Loucy (cell line): ENCODE measurements around the gene AAR2.

Experiments used
- H2AFZ ChIP-seq: fragments of 200-600 bp; sonication (generic); 2 replicates; pipeline ENCODE4 v1.6.0; 2016; ENCODE audit warnings: antibody characterized with exemption, mild to moderate bottlenecking, low read length, moderate library complexity
- H3F3A ChIP-seq: fragments of 200-600 bp; 2 replicates; pipeline ENCODE4 v1.6.0; 2016; ENCODE audit warnings: antibody characterized with exemption, low read depth, mild to moderate bottlenecking
- H3K27me3 ChIP-seq: fragments of 200-600 bp; sonication (generic); 2 replicates; pipeline ENCODE4 v1.6.1; 2014; ENCODE audit warnings: low read length, mild to moderate bottlenecking; ENCODE audit not compliant: insufficient read depth, poor library complexity, severe bottlenecking
- H3K36me3 ChIP-seq: fragments of 200-600 bp; sonication (generic); 2 replicates; pipeline ENCODE4 v1.6.1; 2016; ENCODE audit warnings: low read length; ENCODE audit not compliant: insufficient read depth
- H3K4me1 ChIP-seq: fragments of 200-600 bp; sonication (generic); 2 replicates; pipeline ENCODE4 v1.5.1; 2014; ENCODE audit warnings: low read length, mild to moderate bottlenecking; ENCODE audit not compliant: insufficient read depth, poor library complexity, severe bottlenecking
- H3K4me2 ChIP-seq: fragments of 200-600 bp; sonication (generic); 2 replicates; pipeline ENCODE4 v1.6.0; 2014; ENCODE audit warnings: antibody characterized with exemption, low read length, low read depth, mild to moderate bottlenecking; ENCODE audit not compliant: poor library complexity, severe bottlenecking
- H3K4me3 ChIP-seq: fragments of 200-600 bp; sonication (generic); 2 replicates; pipeline ENCODE4 v1.5.1; 2014; ENCODE audit warnings: low read length, mild to moderate bottlenecking, mixed read lengths; ENCODE audit not compliant: poor library complexity, severe bottlenecking
- H3K79me2 ChIP-seq: fragments of 200-600 bp; sonication (generic); 2 replicates; pipeline ENCODE4 v1.6.1; 2014; ENCODE audit warnings: low read length; ENCODE audit not compliant: insufficient read depth
- H3K9ac ChIP-seq: fragments of 200-600 bp; sonication (generic); 2 replicates; pipeline ENCODE4 v1.6.0; 2014; ENCODE audit warnings: mild to moderate bottlenecking, low read depth, low read length, moderate library complexity; ENCODE audit not compliant: poor library complexity, severe bottlenecking
- H3K9me2 ChIP-seq: fragments of 200-600 bp; sonication (generic); replicated peaks from 2 replicates; pipeline ENCODE4 v1.6.1; 2016; ENCODE audit warnings: low read depth, low read length, mixed read lengths
- H3K9me3 ChIP-seq: fragments of 200-600 bp; sonication (generic); 2 replicates; pipeline ENCODE4 v1.6.1; 2014; ENCODE audit warnings: mild to moderate bottlenecking, antibody characterized with exemption, low read length, low read depth; ENCODE audit not compliant: insufficient read depth
- H4K20me1 ChIP-seq: fragments of 200-600 bp; sonication (generic); 2 replicates; pipeline ENCODE4 v1.6.0; 2014; ENCODE audit warnings: antibody characterized with exemption, low read length, mild to moderate bottlenecking; ENCODE audit not compliant: insufficient read depth, poor library complexity, severe bottlenecking
- CTCF ChIP-seq: fragments of 200-600 bp; sonication (generic); conservative IDR thresholded peaks from 2 replicates; pipeline ENCODE4 v1.5.1; 2014; ENCODE audit warnings: mild to moderate bottlenecking, antibody characterized with exemption, low read length
- EZH2phosphoT487 ChIP-seq: fragments of 200-600 bp; IDR thresholded peaks from 2 replicates; pipeline ENCODE4 v1.6.1; 2018; ENCODE audit warnings: antibody characterized with exemption, mild to moderate bottlenecking, moderate library complexity, borderline replicate concordance

Gene AAR2

GRCh38 chr20:36271639-36272546 is 35.6 kb downstream of the AAR2 start:
- no peak overlapping the region for H2AFZ ChIP-seq
- H3K27me3 ChIP-seq: no peaks in the 10 kb centered on the region
- no peaks in the 10 kb centered on the region for H3F3A ChIP-seq
- no peak overlapping the region for H3K9ac ChIP-seq
- no peaks in the 10 kb centered on the region for H3K36me3 ChIP-seq
- no peaks in the 10 kb centered on the region for H3K9me2 ChIP-seq
- no peaks in the 10 kb centered on the region for H3K9me3 ChIP-seq
- no peak overlapping the region for H3K4me2 ChIP-seq
- TF ChIP-seq CTCF (no peak), EZH2phosphoT487 (no peak)
- no peaks in the 10 kb centered on the region for H4K20me1 ChIP-seq
- no peak overlapping the region for H3K4me3 ChIP-seq
- H3K79me2 ChIP-seq: no peaks in the 10 kb centered on the region
- no peaks in the 10 kb centered on the region for H3K4me1 ChIP-seq

GRCh38 chr20:36272547-36273220 is 36.4 kb downstream of the AAR2 start:
- TF ChIP-seq EZH2phosphoT487 (no peak), CTCF (no peak)
- no peak overlapping the region for H2AFZ ChIP-seq
- no peaks in the 10 kb centered on the region for H3K79me2 ChIP-seq
- H3F3A ChIP-seq: no peaks in the 10 kb centered on the region
- no peaks in the 10 kb centered on the region for H3K36me3 ChIP-seq
- no peaks in the 10 kb centered on the region for H4K20me1 ChIP-seq
- H3K9ac ChIP-seq: no peak overlapping the region
- H3K9me3 ChIP-seq: no peaks in the 10 kb centered on the region
- no peaks in the 10 kb centered on the region for H3K27me3 ChIP-seq
- H3K4me2 ChIP-seq: no peak overlapping the region
- no peaks in the 10 kb centered on the region for H3K4me1 ChIP-seq
- H3K4me3 ChIP-seq: no peak overlapping the region
- H3K9me2 ChIP-seq: no peaks in the 10 kb centered on the region

- Histone ChIP-seq H3K9me3 (no peaks in the 10 kb centered on the region), H3K27me3 (no peaks in the 10 kb centered on the region), H3F3A (no peaks in the 10 kb centered on the region), H3K4me1 (no peaks in the 10 kb centered on the region), H3K9ac (no peak overlapping the region), H3K4me3 (no peak overlapping the region), H3K79me2 (no peaks in the 10 kb centered on the region), H2AFZ (no peak overlapping the region), H3K4me2 (no peak overlapping the region), H3K36me3 (no peaks in the 10 kb centered on the region), H3K9me2 (no peaks in the 10 kb centered on the region), H4K20me1 (no peaks in the 10 kb centered on the region)
- TF ChIP-seq EZH2phosphoT487: no peak
- peak; percentile 32; the same call in 1 of the 2 replicates for TF ChIP-seq CTCF
These were observed 37.3 kb downstream of the AAR2 start for GRCh38 chr20:36273414-36274180.
